NCI-H146 treated with DMSO at 0.1 percent for 48 hours (cell line): Measurements from ENCODE around the gene PGM3.
"Not testable (repeated sequence)": the region's sequence is repeated elsewhere in the genome, so short reads cannot be mapped to it uniquely, and the experiment has no call there.

Source experiments
- DNase-seq: peaks from one replicate; lab custom pipeline; 2025; ENCODE audit not compliant: unreplicated experiment; lab: John Stamatoyannopoulos, UW

PGM3 gene

GRCh38 chr6:83192871-83193746, at the start of gene PGM3, which contains the start of gene RWDD2A:
TSS of gene PGM3 (minus strand) at chr6:83193265. CDS start at chr6:83191012, 2,253 bp downstream.
TSS of gene RWDD2A (plus strand) at chr6:83193357. CDS start at chr6:83194452, 1,095 bp downstream.
- peak; percentile 79 for DNase-seq

- no peak for DNase-seq
Observed at GRCh38 chr6:83231146-83231545, 38.1 kb upstream of the PGM3 start.

GRCh38 chr6:83226517-83226916, 33.5 kb upstream of the PGM3 start:
- no peak for DNase-seq

- DNase-seq, result peak; percentile 21
Observed at GRCh38 chr6:83221889-83222479, 28.9 kb upstream of the PGM3 start.

GRCh38 chr6:83221276-83221675, 28.2 kb upstream of the PGM3 start:
- DNase-seq, result no peak

GRCh38 chr6:83220121-83220520, 27.1 kb upstream of the PGM3 start:
- DNase-seq, result no peak

- DNase-seq, result no peak
Observed at GRCh38 chr6:83218646-83219045, 25.6 kb upstream of the PGM3 start.

- DNase-seq, result no peak
Observed at GRCh38 chr6:83216806-83217205, 23.7 kb upstream of the PGM3 start.

GRCh38 chr6:83215131-83216047, 22.3 kb upstream of the PGM3 start:
- peak; percentile 42 for DNase-seq

GRCh38 chr6:83202031-83202430, 9.0 kb upstream of the PGM3 start:
- DNase-seq, result no peak

- no peak for DNase-seq
Observed at GRCh38 chr6:83199863-83200225, 6.8 kb upstream of the PGM3 start.

GRCh38 chr6:83199173-83199862, 6.3 kb upstream of the PGM3 start:
- no peak for DNase-seq

GRCh38 chr6:83198486-83199172, 5.6 kb upstream of the PGM3 start:
- no peak for DNase-seq

GRCh38 chr6:83193747-83194566, 892 bp upstream of the PGM3 start:
- peak; percentile 44 for DNase-seq

- DNase-seq, result no peak
Observed at GRCh38 chr6:83192456-83192855, 609 bp downstream of the PGM3 start.

- DNase-seq, result not testable (repeated sequence)
Observed at GRCh38 chr6:83191974-83192373, 1.1 kb downstream of the PGM3 start.

GRCh38 chr6:83190626-83191025, 2.4 kb downstream of the PGM3 start:
- DNase-seq, result no peak

- DNase-seq, result no peak
Observed at GRCh38 chr6:83188501-83188900, 4.6 kb downstream of the PGM3 start.

- DNase-seq, result no peak
Observed at GRCh38 chr6:83185096-83185495, 8.0 kb downstream of the PGM3 start.
